Ovary (tissue), 3 donors: Measurements from ENCODE around the gene FXYD5.

ENCODE experiments used
- CTCF ChIP-seq, 3 donors: fragments of 450-650 bp in 2 of 3; fragments of 200-600 bp in 1 of 3; IDR thresholded peaks; one replicate each; pipeline versions ENCODE4 v1.5.1 to v1.8.0; 2016 to 2022; ENCODE audit warnings: antibody characterized with exemption in 3 of 3, mild to moderate bottlenecking in 1 of 3
- POLR2A ChIP-seq: fragments of 450-650 bp; IDR thresholded peaks from one replicate; pipeline ENCODE4 v1.6.1; 2017; ENCODE audit warnings: antibody characterized with exemption, mild to moderate bottlenecking, moderate library complexity
- donor health status: DM: no; HTN: no; CAD: no.

GRCh38 chr19:35161434-35161743, 6.9 kb downstream of the FXYD5 start:
- no peak for TF ChIP-seq CTCF (IDR thresholded peaks at IDR 0.05)
- no peak for TF ChIP-seq POLR2A
